CD4-positive, alpha-beta memory T cell (primary cell): ENCODE measurements around the gene ACAP1. TPM values are rescaled to one million over a fixed set of nuclear protein-coding genes. Genes with fewer than 3 reads are reported as not detected.

Experiments used
- CTCF ChIA-PET: fragments of 350-600 bp; sonication (Branson Sonifier 250); formaldehyde crosslinking; loops from one replicate; lab custom pipeline; 2021; ENCODE audit warnings: inconsistent platforms; ENCODE audit not compliant: partially characterized antibody; lab: Charles Lee
- POLR2A ChIA-PET: fragments of 350-600 bp; sonication (Branson Sonifier 250); formaldehyde crosslinking; loops from one replicate; lab custom pipeline; 2021; ENCODE audit not compliant: partially characterized antibody; lab: Charles Lee
- DNase-seq, 5 donors: peaks; one replicate each; pipeline versions ENCODE4 v3.0.0 to v3.0.0-alpha.2; 2020 to 2022; ENCODE audit warnings: mixed read lengths in 1 of 5
- H3K27ac ChIP-seq: one replicate; pipeline ENCODE4 v1.7.0; 2013; ENCODE audit warnings: low read depth, low read length
- H3K27me3 ChIP-seq: 2 replicates; pipeline ENCODE4 v1.7.0; 2013; ENCODE audit warnings: mild to moderate bottlenecking, low read length, moderate library complexity; ENCODE audit not compliant: insufficient read depth
- H3K36me3 ChIP-seq: 2 replicates; pipeline ENCODE4 v1.7.0; 2013; ENCODE audit warnings: mild to moderate bottlenecking, low read length, moderate library complexity; ENCODE audit not compliant: insufficient read depth
- H3K4me1 ChIP-seq: 2 replicates; pipeline ENCODE4 v1.7.0; 2013; ENCODE audit warnings: mild to moderate bottlenecking, low read length, moderate library complexity; ENCODE audit not compliant: insufficient read depth
- H3K4me3 ChIP-seq, 2 donors: one replicate each; pipeline ENCODE4 v1.7.0; 2013; ENCODE audit warnings: low read length in 2 of 2, mild to moderate bottlenecking in 1 of 2
- H3K9me3 ChIP-seq, 2 donors: one replicate each; pipeline ENCODE4 v1.7.0; 2013; ENCODE audit warnings: low read length in 2 of 2, control low read depth in 1 of 2; ENCODE audit not compliant: control insufficient read depth in 1 of 2
- H3K27ac Mint-ChIP-seq, 7 donors: one replicate each; pipeline ENCODE4 v1.8.0; 2020 to 2021; ENCODE audit warnings: mixed read lengths in 7 of 7, mild to moderate bottlenecking in 6 of 7, inconsistent platforms in 3 of 7, moderate library complexity in 3 of 7
- H3K27me3 Mint-ChIP-seq, 2 donors: one replicate each; pipeline ENCODE4 v1.8.0; 2020 to 2021; ENCODE audit warnings: mixed read lengths in 2 of 2
- H3K36me3 Mint-ChIP-seq, 2 donors: one replicate each; pipeline ENCODE4 v1.8.0; 2020 to 2021; ENCODE audit warnings: mixed read lengths in 2 of 2, inconsistent platforms in 1 of 2, mild to moderate bottlenecking in 1 of 2
- H3K4me1 Mint-ChIP-seq, 4 donors: one replicate each; pipeline ENCODE4 v1.8.0; 2020 to 2021; ENCODE audit warnings: mixed read lengths in 4 of 4, mild to moderate bottlenecking in 1 of 4
- H3K4me3 Mint-ChIP-seq, 8 donors: one replicate each; pipeline ENCODE4 v1.8.0; 2020 to 2021; ENCODE audit warnings: mixed read lengths in 8 of 8, mild to moderate bottlenecking in 7 of 8, moderate library complexity in 6 of 8, inconsistent platforms in 3 of 8
- H3K9me3 Mint-ChIP-seq, 8 donors: one replicate each; pipeline ENCODE4 v1.8.0; 2020 to 2021; ENCODE audit warnings: mixed read lengths in 8 of 8, mild to moderate bottlenecking in 5 of 8, inconsistent platforms in 3 of 8, moderate library complexity in 1 of 8
- intact Hi-C: fragments of 100-400 bp; cut with micrococcal nuclease; formaldehyde crosslinking; loops from one replicate; pipeline ENCODE4 v1.15.1; 2023
- polyA plus RNA-seq, 2 donors: library from polyadenylated mRNA; unstranded; fragments of 300-500 nt; fragmentation: Illumina TruSeq; gene quantifications; one replicate each; pipeline ENCODE4 v1.2.3, GENCODE V29; 2021
- total RNA-seq, 2 experiments: library from RNA; stranded (reverse); gene quantifications; one replicate each; pipeline ENCODE4 v1.2.3, GENCODE V29; 2021

The ACAP1 gene
- total and polyA plus RNA-seq, 4 experiments from 2014 or later = 261 to 516 (median 386) TPM

DNA sequence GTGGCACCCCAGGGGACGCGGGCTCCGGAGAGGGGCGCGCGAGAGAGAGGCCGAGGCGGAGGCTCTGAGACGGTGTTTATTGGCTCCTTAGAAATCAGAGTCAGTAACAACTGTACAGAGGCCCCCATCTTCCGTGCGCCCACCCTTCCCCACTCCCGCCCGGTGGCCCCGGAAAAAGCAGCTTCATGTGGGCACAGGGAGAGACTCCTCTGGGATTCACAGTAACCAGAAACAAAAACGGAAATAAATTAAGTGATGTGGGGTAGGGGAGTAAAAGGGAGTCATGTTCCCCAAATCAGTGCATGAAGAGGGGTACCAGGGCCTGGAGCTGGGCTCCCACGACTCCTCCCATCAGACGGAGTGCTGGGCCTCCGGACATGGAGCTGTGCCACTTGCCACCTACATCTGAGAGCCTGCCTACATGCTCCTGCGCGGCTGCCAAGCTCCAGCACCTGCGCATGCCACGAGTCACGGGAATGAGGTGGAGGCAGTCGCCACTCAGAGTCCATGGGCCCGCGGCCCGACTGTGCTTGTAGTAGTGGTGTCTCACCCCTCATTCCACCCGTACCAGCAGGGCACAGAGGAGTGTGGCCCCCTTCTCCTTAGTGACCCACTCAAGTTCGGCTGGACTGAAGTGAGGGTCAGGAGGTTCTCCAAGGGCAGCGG lies 20.6 kb upstream of the ACAP1 start:
- Histone ChIP-seq H3K27ac (peak overlapping the region; percentile 83), H3K27me3 (no peaks in the 10 kb centered on the region), H3K9me3 (no peaks in the 10 kb centered on the region), H3K36me3 (peaks cover 52% of the 10 kb centered on the region), H3K4me1 (peaks cover 42% of the 10 kb centered on the region), H3K4me3 (peak overlapping the region; percentile 68 to 76)
- Mint-ChIP-seq H3K4me1 (peaks cover 22 to 57% (median 36%) of the 10 kb centered on the region in 4 donors), H3K27ac (peak overlapping the region; percentile 92 to 98 (median 96)), H3K9me3 (peaks cover 0 to 7% (median 0%) of the 10 kb centered on the region in 8 donors), H3K27me3 (no peaks in the 10 kb centered on the region), H3K4me3 (peak overlapping the region; percentile 80 to 97 (median 92)), H3K36me3 (peaks cover 44 to 67% of the 10 kb centered on the region in 2 donors)
- ChIA-PET CTCF (interaction anchor here (1.0 to 4.2 kb wide), 5 partner anchors 9 to 121 kb away, joined by 3 to 21 read pairs (median 5); partner anchors contain the start of gene ACAP1), POLR2A (interaction anchor here (0.6 to 9.3 kb wide), 22 partner anchors 10 to 371 kb away, joined by 3 to 187 read pairs (median 6); partner anchors contain the start of genes ACADVL, ACAP1, DLG4 and DVL2)
- no peak for DNase-seq
- intact Hi-C loops = loop anchor here (1.0 kb wide), 2 partner anchors 8 to 14 kb away; partner anchors contain the start of genes EIF5A and NEURL4

DNA sequence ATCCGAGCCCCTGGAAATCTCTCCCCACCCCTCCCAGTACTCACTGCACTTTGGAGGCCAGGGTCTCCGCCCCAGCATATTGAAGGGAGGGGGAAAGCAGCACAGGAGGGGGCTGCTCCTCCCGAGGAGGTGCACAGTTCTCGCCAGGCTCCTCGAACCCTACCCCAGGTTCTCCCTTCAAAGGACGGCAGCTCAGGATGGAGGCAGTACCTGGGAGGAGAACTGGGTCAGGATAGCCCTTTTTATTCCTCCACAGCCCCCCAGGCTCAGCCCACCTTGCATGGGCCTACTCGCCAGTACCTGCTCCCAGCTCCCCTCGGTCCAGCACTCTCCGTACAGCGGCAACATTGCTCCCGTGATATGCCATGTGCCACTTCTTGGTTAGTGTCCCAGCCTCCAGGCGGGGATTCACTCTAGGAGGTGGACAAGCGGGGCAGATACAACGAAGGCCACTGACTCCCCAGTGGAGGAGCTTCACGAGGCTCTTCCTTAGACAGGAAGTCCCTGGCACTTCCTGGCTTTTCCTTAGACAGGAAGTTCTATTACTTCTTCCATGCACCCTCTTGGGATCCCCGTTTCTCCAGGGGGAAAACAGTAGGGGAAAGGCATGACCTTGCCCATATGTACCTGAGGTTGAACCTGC lies 19.0 kb upstream of the ACAP1 start:
- POLR2A ChIA-PET = interaction anchor here (1.0 to 9.3 kb wide), 6 partner anchors 8 to 120 kb away, joined by 3 to 187 read pairs (median 6); partner anchors contain the start of genes ACAP1 and NEURL4

DNA sequence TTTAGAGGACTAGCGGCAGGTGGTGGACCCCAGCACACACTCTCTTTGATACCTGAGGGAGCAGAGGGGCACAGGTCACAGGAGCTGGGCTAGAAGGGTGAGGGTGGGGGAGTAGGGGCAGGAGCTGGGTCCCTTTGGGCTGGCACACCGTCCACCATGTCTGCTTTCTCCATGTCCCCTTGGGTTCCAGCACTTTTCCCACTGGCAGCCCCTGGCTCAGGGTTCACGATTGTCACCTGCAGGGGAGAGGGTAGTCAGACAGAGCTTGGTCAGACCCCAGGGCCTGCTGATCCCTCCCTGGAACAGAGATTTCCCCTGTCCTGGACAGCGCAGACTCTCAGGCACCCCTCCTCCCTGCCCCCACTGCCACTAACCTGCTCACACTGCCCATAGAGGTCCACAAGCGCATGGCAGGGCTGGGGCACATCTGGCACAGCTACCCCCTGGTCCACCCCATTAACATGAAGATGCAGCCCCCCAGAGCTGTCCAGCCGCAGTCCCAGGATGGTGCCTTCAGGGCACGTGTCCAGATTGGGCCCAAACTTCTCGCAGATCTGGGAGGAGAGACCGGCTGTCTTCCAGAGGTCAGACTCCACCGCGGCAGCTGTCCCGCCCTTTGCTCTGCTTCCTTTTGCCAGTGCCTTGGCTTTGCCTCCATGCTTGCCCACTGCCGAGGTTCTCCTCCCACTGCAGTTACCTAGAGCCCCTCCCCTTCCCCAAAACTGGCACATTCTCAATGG lies 18.0 kb upstream of the ACAP1 start:
- Mint-ChIP-seq H3K4me1 (peaks cover 11 to 34% (median 19%) of the 10 kb centered on the region in 4 donors), H3K9me3 (peaks cover 0 to 5% (median 0%) of the 10 kb centered on the region in 8 donors), H3K4me3 (peak overlapping the region in 2 of 8 donors; percentile 30 to 32), H3K27me3 (no peaks in the 10 kb centered on the region), H3K27ac (peak overlapping the region in 4 of 7 donors; percentile 22 to 93 (median 61)), H3K36me3 (peaks cover 29 to 61% of the 10 kb centered on the region in 2 donors)
- intact Hi-C loops = no loop called here
- Histone ChIP-seq H3K27me3 (no peaks in the 10 kb centered on the region), H3K4me1 (peaks cover 24% of the 10 kb centered on the region), H3K9me3 (no peaks in the 10 kb centered on the region), H3K36me3 (peaks cover 51% of the 10 kb centered on the region), H3K4me3 (no peak overlapping the region), H3K27ac (no peak overlapping the region)
- POLR2A ChIA-PET = interaction anchor here (1.0 to 7.1 kb wide), 5 partner anchors 9 to 119 kb away, joined by 3 to 71 read pairs (median 4); partner anchors contain the start of genes ACAP1 and NEURL4
- CTCF ChIA-PET = interaction anchor here (0.9 to 2.3 kb wide), 4 partner anchors 18 to 37 kb away, joined by 3 to 8 read pairs (median 5); partner anchors contain the start of genes ACAP1 and TMEM95
- no peak for DNase-seq

More for the DNA sequence above, 19.0 kb upstream of the ACAP1 start:
- H3K4me3 Mint-ChIP-seq = peak overlapping the region in 3 of 8 donors; percentile 10 to 67 (median 66)
- DNase-seq = no peak
- H3K27me3 Mint-ChIP-seq = no peaks in the 10 kb centered on the region
- peaks cover 39 to 68% of the 10 kb centered on the region in 2 donors for H3K36me3 Mint-ChIP-seq
- CTCF ChIA-PET = interaction anchor here (0.9 to 2.3 kb wide), 4 partner anchors 19 to 38 kb away, joined by 3 to 8 read pairs (median 5); partner anchors contain the start of genes ACAP1 and TMEM95
- Histone ChIP-seq H3K4me3 (no peak overlapping the region), H3K27me3 (no peaks in the 10 kb centered on the region), H3K4me1 (peaks cover 34% of the 10 kb centered on the region), H3K9me3 (no peaks in the 10 kb centered on the region), H3K36me3 (peaks cover 51% of the 10 kb centered on the region), H3K27ac (no peak overlapping the region)
- H3K4me1 Mint-ChIP-seq = peaks cover 13 to 44% (median 27%) of the 10 kb centered on the region in 4 donors
- intact Hi-C loops = no loop called here
- peaks cover 0 to 5% (median 0%) of the 10 kb centered on the region in 8 donors for H3K9me3 Mint-ChIP-seq
- H3K27ac Mint-ChIP-seq = peak overlapping the region in 4 of 7 donors; percentile 41 to 86 (median 61)

DNA sequence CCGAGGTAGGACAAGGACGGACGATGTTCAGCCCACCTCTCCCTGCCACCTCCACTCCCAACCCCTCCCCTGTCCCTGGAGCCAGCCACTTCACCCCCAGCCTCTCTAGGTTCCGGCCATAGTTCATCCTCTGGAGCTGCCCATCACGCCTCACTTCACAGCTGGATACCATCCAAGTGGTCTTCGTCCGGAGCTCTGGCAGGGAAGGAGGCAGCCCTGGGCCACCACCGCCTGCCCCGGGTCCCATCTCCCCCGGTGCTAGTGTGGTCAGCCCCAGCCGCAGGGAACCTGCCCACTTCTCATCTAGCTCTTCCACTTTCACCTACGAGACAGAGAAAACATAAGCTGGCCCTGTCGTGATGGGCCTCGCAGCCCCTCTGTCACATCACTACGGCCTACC lies 14.9 kb upstream of the ACAP1 start:
- peaks cover 18 to 46% of the 10 kb centered on the region in 2 donors for H3K36me3 Mint-ChIP-seq
- CTCF ChIA-PET = interaction anchor here (1.3 to 6.5 kb wide), 4 partner anchors 11 to 34 kb away, joined by 3 to 115 read pairs (median 7); partner anchors contain the start of gene ACAP1
- peaks cover 47% of the 10 kb centered on the region for H3K36me3 ChIP-seq

DNA sequence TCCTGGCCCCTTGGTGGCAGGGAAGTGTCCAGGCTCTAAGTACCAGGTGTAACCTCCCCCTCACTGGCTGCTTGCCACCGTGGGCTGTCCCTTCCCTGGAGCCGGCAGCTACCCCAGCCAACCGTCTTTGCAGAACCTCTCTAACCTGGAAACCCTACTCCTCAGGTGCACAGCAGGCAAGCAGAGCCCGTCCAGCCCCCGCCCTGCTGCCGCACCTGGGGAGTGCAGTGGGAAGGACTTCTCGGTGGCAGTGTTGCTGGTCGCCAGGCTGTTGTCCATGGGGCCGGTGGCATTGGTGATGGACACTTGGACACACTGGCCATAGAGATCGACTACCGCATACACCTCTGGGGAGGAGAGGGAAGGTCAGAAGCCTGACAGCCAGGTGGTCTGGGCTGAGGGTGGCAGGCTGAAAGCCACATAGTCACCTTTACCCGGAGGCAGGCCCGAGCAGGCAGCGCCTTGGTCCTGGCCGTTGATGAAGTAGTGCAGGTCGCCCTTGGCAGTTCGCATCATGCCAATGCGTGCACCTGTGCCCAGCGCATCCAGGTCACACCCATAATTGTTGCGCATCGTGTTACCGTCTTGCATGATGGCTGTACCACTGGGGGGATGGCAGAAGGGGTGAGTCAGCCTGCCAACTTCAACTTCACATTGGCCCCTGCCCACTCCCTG lies 13.7 kb upstream of the ACAP1 start:
- H3K36me3 ChIP-seq = peaks cover 39% of the 10 kb centered on the region
- intact Hi-C loops = no loop called here
- Mint-ChIP-seq H3K36me3 (peaks cover 15 to 46% of the 10 kb centered on the region in 2 donors), H3K27me3 (no peaks in the 10 kb centered on the region), H3K4me3 (no peak overlapping the region), H3K27ac (no peak overlapping the region), H3K9me3 (no peaks in the 10 kb centered on the region), H3K4me1 (peaks cover 6 to 16% (median 8%) of the 10 kb centered on the region in 4 donors)
- no peak overlapping the region for H3K27ac ChIP-seq
- no peak for DNase-seq
- H3K27me3 ChIP-seq = no peaks in the 10 kb centered on the region
- CTCF ChIA-PET = interaction anchor here (0.7 to 6.5 kb wide), 7 partner anchors 9 to 33 kb away, joined by 3 to 115 read pairs (median 6); partner anchors contain the start of gene ACAP1
- POLR2A ChIA-PET = interaction anchor here (1.7 to 6.8 kb wide), 3 partner anchors 10 to 29 kb away, joined by 6 to 61 read pairs (median 12); partner anchors contain the start of genes ACAP1 and KCTD11
- no peak overlapping the region for H3K4me3 ChIP-seq
- H3K9me3 ChIP-seq = no peaks in the 10 kb centered on the region
- peaks cover 10% of the 10 kb centered on the region for H3K4me1 ChIP-seq

More for the DNA sequence above, 14.9 kb upstream of the ACAP1 start:
- H3K9me3 ChIP-seq = no peaks in the 10 kb centered on the region
- H3K27me3 ChIP-seq = no peaks in the 10 kb centered on the region
- POLR2A ChIA-PET = interaction anchor here (0.9 to 6.8 kb wide), 5 partner anchors 8 to 30 kb away, joined by 3 to 61 read pairs (median 6); partner anchors contain the start of genes ACAP1, KCTD11 and NEURL4
- peak overlapping the region in 1 of 8 donors; percentile 41 for H3K4me3 Mint-ChIP-seq
- no peaks in the 10 kb centered on the region for H3K9me3 Mint-ChIP-seq
- H3K4me1 Mint-ChIP-seq = peaks cover 6 to 17% (median 7%) of the 10 kb centered on the region in 4 donors
- DNase-seq = no peak
- intact Hi-C loops = no loop called here
- peak overlapping the region in 1 of 7 donors; percentile 41 for H3K27ac Mint-ChIP-seq
- H3K4me3 ChIP-seq = no peak overlapping the region
- no peaks in the 10 kb centered on the region for H3K27me3 Mint-ChIP-seq
- peaks cover 10% of the 10 kb centered on the region for H3K4me1 ChIP-seq
- no peak overlapping the region for H3K27ac ChIP-seq
